Smooth muscle cell of the brain vasculature (primary cell): ENCODE data around the gene SOCS1.

ENCODE experiments used
- DNase-seq: peaks from one replicate; pipeline ENCODE4 v3.0.0-alpha.2; 2012; ENCODE audit warnings: low read depth, low spot score

Gene SOCS1

GRCh38 chr16:11285842-11286241 is 29.8 kb upstream of the SOCS1 start:
- DNase-seq: no peak

- no peak for DNase-seq
Measured at GRCh38 chr16:11283820-11284248, 27.8 kb upstream of the SOCS1 start.

GRCh38 chr16:11280616-11281522 is 24.9 kb upstream of the SOCS1 start, which contains the start of gene PRM1:
Gene PRM1 (minus strand): TSS chr16:11281330. CDS start chr16:11281238, 92 bp downstream.
- DNase-seq: no peak

GRCh38 chr16:11278681-11279628 is 23.0 kb upstream of the SOCS1 start:
- DNase-seq: no peak

GRCh38 chr16:11277607-11278337 is 21.8 kb upstream of the SOCS1 start:
- no peak for DNase-seq

- DNase-seq: no peak
Measured at GRCh38 chr16:11276896-11277593, 21.0 kb upstream of the SOCS1 start.

GRCh38 chr16:11276143-11276895 is 20.3 kb upstream of the SOCS1 start, which contains the start of gene PRM2:
Gene PRM2 (minus strand): TSS chr16:11276480. CDS start chr16:11276370, 110 bp downstream.
- DNase-seq: no peak

GRCh38 chr16:11274964-11275363 is 19.0 kb upstream of the SOCS1 start:
- no peak for DNase-seq

- no peak for DNase-seq
Measured at GRCh38 chr16:11273721-11274324, 17.8 kb upstream of the SOCS1 start.

GRCh38 chr16:11272921-11273720 is 17.1 kb upstream of the SOCS1 start, which contains the start of gene PRM3:
Gene PRM3 (minus strand): TSS chr16:11273629. CDS start chr16:11273595, 34 bp downstream.
- DNase-seq: no peak

GRCh38 chr16:11272484-11272883 is 16.5 kb upstream of the SOCS1 start:
- DNase-seq: no peak

- no peak for DNase-seq
Measured at GRCh38 chr16:11271610-11272009, 15.6 kb upstream of the SOCS1 start.

GRCh38 chr16:11270602-11271162 is 14.7 kb upstream of the SOCS1 start:
- DNase-seq: no peak

GRCh38 chr16:11268921-11269375 is 12.9 kb upstream of the SOCS1 start, which contains the start of gene TNP2:
Gene TNP2 (minus strand): TSS chr16:11269325. CDS start chr16:11269262, 63 bp downstream.
- no peak for DNase-seq

- DNase-seq: no peak
Measured at GRCh38 chr16:11265124-11265523, 9.1 kb upstream of the SOCS1 start.

GRCh38 chr16:11264155-11264832 is 8.3 kb upstream of the SOCS1 start:
- no peak for DNase-seq

GRCh38 chr16:11263737-11264136 is 7.7 kb upstream of the SOCS1 start:
- DNase-seq: no peak
